Cortex of kidney (tissue), 1 donor: ENCODE measurements around the gene C12orf42.

Experiments
- DNase-seq: peaks from one replicate; lab custom pipeline; 2025; lab: John Stamatoyannopoulos, UW

Gene C12orf42

DNA sequence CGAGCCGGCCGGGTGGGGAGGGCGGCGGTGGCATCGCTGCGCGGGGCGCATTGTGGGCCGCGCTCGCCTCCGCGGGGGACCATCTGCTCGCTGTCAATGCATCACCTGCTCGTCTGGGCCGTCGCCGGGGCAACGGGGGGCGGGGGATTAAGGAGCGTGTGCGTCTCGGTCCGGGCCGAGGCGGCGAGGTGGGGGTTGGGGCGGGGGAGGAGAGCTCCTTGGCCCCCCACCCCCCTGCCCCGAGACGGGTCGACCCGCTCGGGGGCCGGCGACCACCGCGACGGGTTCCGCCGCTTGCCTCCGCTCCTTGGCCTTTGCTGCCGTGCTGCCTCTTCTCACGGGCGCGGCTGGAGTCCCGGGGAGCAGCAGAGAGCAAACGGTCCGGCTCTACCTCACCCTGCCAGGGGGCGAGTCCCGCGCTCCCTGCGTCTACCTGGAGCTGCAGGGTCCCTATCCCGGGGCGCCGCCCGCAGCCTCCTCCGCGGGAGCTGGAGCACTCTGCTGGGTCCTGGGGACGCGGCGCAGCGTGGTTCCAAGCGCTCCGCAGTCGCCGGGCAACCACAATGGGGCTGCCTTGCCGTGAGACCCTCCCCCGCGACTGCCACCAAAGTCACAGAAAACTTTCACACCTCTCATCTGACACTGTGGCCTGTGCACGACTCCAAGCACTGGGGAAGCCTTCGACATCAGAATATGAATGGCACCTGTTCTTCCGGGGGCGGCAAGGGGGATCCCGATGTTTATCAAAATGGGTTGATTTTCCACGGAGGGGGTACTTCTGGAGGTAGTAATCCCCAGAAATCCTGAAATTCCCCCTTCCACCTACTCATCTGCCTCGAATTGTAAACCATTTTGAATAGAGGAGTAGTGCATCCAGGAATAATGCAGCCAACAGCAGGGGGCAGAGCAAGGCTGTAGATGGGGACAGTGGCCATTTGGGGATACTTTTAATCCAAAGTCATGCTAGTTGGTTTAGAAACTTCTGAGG, at the start of gene C12orf42:
Gene C12orf42 (minus strand): TSS at position 500 of the 988 bp plus-strand sequence. CDS start 17,542 bp downstream, outside the sequence.
- no peak for DNase-seq

DNA sequence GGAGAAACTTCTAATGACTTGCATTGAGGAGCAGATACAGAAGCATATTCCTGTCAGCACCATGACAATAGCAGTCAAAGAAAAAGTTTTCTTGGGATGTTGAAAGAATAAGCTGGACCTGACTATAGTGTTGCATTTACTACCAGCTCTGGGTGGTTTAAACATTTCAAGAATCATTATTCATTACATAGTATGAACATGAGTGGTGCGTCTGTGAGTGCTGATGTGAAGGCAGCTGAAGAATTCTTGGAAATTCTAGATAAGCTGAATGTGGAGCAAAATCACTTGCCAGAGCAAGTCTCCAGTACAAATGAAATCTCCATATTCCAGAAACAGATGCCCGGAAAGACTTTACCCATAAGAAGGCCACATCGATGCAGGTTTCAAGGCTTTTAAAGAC, 46.3 kb upstream of the C12orf42 start:
- no peak for DNase-seq

DNA sequence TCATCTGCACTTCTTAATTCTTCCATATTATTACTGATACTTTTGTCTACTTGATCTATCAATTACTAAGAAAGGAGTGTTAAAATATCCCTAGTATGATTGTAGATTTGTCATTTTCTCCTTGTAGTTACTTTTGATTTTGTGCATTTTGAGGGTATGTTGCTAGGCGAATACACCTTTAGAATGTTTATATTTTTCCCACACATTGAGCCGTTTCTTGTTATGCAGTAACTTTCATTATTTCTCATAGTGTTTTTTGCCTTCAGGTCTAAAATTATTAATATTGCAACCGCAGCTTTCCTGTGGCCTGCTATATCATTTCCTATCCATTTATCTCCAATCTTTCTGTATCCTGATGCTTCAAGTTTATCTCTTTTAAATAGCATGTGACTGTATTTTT, 44.6 kb upstream of the C12orf42 start:
- no peak for DNase-seq

DNA sequence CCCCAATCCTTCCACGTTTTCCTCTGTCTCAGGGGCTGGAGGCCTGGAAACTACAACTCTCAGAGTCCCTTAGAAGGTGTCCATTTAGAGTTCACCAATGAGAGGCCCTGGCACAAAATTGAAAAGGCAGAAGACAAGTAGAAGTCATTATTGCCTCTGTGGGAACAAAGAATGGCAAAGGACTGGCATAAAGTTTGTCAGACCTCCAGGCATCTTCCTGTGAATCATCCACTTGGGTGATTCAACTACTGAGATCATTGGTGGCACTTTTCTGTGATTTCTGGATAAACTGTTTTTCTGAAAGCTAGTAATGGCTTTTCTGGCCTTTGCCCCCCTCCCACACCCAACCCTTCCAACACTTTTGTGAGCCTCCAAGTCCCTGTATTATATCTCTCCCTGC, 42.6 kb upstream of the C12orf42 start:
- DNase-seq: no peak

DNA sequence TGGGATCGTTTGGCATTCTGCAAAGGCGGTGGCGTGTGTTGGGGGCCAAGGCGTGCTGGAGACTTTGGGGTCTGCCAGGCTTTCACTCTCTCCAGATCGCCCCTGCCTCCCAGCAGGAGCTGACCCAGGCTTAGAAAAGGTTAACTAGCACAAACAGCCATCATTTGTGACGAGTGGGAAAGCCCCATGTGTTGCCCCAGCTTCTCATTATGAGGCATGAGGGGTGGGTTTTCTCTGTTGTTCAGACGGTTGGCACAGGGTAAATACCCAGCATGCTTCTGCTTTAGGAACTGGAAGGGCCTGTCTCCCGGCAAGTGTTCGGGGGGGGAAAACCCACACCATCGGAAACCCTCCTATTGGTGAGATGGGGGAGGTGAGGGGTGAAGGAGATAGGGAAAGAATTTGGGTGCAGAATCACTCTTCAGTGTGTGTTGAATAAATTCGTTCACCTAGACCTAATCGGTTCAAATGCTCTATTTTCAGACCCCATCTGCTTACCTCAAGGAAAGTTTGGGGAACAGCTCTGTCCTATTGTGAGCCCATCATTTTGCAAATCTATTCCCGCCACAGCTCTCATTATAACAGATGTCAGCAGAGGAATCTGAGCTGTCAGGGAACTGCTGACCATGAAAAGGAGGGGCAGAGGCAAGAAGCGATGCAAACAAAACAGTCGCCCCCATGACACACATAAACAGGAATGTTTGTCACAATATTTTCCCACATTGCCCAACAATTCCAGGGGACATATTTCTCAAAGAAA, 34.7 kb upstream of the C12orf42 start:
- no peak for DNase-seq

DNA sequence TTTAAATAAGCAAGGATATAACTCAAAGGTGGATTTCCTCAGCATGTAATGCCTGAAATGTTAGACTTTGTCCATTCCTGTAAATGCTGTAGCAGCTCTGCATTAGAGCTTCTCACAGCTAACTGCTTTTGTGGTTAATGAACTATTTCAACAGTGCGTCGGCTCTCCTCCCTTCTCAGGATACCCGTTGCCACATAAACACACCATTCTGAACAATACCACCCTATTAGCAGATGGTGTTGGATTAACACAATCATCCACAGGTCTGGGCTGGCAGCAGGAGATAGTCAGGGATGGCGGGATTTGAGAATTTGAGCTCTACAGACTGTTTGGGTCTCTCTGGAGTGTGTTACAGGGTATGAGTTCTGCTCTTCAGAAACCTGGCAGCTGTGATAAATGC, 33.5 kb upstream of the C12orf42 start:
- no peak for DNase-seq

DNA sequence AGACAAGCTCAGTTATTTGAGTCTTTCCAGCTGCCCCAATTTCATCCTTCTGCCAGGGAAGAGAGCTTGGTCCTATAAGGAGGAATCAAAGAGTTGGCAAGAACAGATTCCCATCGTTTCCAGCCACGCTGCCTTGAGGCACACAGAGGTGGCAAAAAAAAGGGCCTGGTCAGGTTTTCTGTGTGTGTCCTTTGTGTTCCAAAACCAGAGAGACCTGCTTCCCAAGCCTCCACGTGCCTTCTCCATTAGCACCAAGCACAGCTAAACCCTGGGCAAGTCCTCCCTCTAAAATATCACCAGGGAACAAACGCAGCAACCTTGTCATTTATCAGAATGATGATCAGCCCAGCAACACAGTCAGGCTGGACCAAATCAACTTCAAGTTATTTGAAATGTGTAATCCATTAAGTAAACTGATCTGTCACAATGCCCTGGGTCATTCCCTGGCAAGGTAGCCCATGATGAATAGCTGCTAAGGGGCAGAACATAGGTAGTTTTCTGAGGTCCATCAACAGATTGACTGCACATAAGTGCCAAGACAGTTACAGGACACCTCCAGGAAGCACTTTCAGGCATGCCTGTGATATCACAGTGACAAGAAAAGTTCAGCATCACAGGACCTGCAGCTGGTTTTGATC, 28.6 kb upstream of the C12orf42 start:
- no peak for DNase-seq

DNA sequence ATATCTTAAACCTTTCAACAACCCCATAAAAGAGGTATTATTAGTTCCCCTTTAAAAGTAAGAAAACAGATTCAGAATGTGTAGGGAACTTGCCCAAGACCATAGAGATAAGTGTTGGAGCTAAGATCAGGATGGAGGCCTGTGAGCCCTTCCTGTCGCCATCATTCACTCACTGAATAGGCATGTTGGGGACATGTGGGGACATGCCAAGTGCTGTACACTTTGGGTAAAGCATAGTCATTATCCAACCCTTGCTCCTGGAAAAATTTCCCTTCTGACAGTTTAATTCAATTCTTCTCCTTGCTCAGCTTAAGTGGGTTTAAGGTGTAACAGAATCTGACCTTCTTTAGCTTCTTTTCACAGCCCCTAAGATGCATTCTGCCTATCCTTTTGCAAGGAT, 28.0 kb upstream of the C12orf42 start:
- DNase-seq: no peak

DNA sequence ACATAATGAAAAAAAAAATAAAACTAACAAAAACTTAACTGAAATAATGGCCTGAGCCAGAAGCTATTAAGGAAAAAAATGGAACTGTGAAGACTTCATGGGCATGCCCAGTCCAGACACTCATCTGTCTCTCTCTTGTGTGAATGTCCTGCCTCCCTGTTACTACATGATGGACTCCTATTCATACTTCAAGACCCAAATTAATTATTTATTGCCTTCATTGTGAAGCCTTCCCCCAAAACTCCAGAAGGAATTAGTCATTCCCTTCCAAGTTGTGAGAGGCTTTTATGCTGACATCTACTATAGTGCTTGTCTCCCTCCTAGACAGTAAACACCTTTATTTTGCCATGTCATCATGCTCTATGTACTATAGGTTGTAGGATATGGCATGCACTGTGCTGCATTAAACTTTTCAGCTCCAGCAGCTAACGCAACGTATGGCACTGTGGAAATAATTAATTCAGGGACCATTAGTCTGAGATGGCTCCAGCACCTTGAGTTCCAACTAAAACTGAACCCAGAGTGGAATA, 25.0 kb upstream of the C12orf42 start:
- DNase-seq: no peak

DNA sequence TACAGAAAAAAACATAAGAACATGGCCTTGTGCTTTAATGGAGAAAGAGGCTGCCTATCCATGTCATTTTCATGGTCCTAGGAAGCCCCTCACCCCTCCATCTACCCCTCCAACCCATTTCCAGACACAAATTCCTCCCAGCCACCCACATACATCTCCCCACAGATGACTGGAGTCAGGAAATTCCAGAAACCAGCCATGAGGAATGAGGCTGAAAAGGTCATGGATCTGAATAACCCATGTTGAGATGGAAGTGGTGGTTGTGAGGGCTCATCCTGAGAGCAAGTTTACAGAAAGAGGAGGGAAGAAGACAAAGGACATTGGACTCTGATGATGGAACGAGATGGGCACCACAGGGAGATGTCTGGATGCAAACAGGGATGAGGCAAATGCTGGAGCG, 23.9 kb upstream of the C12orf42 start:
- DNase-seq: no peak

DNA sequence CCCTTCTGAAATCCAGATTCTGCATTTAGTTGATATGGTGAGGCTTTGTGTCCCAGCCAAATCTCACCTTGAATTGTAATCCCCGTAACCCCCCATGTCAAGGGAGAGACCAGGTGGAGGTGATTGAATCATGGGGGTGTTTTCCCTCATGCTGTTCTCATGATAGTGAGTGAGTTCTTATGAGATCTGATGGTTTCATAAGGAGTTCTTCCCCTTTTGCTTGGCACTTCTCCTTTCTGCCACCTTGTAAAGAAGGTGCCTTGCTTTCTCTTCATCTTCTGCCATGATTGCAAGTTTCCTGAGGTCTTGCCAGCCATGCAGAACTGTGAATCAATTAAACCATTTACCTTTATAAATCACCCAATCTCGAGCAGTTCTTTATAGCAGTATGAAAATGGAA, 23.1 kb upstream of the C12orf42 start:
- DNase-seq: no peak

DNA sequence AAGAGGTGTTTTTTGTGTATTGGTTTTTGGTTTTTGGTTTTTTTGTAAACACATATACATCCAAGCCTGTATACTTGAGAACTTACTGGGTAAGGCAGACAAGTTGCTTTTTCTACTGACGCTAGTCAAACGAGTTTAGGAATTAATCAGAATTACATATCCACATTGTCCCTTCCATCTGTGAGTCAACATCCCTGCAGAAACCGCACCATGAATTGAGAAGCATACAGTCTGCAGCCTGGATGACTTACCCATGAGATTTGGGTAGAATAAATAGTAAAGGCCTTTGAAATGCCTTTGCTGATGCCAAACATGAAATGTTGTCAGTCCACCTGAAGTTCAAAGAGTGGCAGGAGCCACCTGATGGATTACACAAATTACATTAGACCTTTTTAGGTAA, 21.4 kb upstream of the C12orf42 start:
- DNase-seq: no peak

DNA sequence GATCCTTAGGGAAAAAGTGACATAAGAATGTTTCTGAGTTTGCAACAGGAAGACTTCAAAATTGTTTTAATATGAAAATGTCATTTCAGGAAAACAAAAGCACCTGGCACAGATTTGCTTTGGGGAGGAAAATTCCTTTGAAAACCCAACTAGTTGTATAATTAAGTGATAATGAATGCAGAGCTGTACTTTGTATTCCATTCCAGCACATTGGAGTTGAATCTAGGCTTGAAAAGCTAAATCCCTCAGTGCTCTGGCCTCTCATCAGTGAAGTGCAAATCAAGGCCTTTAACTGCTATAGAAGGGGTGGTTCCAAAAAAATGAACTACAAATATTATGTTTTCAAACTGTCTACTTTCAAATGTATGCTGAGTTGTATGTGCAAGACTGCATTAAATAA, 19.6 kb upstream of the C12orf42 start:
- no peak for DNase-seq

DNA sequence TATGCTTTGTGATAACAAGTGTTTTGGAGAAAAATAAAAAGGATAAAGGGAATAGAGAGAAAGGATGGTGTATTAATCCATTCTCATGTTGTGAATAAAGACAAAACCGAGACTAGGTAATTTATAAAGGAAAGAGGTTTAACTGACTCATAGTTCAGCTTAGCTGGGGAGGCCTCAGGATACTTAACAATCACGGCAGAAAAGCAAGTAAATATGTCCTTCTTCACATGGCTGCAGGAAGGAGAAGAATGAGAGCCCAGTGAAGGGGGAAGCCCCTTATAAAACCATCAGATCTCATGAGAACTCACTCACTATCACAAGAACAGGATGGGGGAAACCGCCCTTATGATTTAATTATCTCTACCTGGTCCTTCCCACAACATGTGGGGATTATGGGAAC, 18.1 kb upstream of the C12orf42 start:
- no peak for DNase-seq

DNA sequence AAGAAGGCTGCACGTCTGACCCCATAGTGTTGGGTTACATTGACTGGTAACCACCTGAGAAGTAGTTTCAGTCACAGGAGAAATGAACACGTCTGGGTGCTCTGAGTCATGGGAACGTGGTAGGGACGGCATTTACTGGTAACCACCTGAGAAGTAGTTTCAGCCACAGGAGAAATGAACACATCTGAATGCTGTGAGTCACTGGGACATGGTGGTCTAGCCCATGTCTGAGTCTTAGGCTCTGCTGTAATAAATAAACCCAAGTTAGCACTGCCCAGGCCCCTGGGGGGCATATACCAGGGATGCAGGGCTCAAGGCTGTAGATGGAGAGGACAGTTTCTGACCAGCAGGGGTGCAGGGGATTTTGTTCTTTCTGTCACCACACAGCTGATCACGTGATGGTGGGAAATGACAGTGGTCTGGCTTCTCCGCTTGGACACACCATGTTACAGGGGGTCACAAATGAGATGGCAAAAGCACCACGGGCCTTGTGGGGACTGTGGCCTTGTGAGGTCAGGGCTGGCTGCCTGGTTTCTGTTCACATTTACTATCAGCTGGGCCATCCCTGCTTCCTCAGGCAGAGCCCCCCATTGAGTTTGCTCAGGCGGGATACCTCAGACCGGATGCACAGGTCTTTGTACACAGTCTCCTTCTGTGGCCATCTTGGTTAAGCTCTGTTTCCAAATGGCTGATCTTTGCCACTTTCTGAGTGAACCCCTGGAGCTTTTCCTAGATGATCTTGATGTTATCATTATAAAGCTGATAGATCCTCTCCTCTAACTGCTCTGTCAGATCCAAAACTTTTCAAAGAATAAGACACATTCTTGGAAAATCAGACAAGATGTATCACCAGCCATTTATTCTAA, 9.8 kb upstream of the C12orf42 start:
- DNase-seq: no peak

DNA sequence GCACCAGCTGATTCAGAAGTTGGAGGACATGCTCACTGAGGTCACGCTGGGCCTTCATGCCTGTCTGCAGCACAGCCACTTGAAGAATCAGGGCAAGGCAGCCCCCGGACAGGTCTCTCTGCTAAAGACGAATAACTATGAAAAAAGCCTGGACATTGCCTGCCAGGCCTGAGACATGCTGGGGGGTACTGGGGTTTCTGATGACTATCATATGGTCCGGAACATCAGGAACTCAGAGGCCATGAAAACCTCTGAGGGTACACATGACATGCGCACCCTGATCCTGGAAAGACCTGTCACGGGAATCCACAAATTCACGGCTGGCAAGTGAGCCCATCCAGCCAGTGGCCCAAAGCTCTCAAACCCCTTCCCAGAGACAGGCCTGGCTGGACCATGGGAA, 8.8 kb upstream of the C12orf42 start:
- DNase-seq: no peak

DNA sequence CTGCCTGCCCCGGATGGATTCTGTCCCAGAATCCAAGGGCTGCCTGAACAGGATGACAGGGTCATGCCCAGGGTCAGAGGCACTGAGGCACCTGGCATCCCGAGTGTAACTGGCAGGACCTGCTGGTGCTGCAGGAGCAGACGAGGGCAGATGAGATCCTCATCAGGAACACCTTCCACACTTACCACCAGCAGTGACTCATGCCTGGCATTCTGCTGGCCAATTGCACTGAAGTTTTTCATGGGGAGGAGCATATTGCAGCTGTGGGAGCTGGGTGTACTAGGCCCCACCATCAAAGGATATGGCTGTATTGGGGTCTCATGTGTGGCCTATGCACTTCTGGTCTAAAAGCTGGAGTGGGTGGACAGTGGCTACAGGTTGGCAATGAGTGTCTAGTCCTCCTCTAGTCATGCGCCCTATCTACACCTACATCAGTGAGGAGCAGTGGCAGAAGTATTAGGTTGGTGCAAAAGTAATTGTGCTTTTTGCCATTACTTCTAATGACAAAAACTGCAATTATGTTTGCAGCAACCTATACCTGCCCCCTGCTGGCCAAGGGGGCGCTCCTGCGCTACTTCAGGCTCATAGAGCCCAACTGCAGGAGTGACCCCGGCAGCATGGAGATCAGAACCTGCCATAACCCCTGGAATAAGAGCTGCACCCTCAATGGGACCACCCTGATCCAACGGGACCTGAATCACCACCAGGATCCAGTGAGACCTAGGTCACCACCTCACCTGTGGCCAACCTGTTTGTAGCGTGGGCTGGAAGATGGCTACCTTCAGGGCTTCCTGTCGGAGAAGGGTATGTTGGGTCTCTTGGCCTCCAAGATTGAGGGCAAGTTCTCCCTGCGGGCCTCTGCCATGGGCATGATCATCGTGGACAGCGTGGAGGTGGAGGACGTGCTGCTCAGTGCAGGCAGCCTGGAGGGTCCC, 8.0 kb upstream of the C12orf42 start:
- DNase-seq: no peak

DNA sequence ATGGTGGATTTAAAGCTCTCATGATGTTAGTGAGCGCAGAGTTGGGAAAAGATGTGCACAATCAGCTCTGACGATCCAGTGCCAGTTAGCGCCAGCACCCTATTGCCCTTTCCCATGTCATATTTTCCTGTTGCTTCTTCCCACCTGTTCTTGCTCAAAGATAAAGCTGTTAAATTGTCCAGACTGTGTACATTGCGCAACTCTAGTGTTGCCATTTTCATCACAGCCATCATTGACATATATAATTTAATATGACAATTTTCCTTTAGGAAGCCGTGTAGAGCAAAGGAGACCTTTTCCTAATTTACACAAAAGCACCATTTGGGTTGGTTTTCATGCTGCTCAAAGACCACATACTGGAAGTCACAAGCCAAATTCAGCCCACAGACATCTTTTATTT, 5.7 kb upstream of the C12orf42 start:
- DNase-seq: no peak

DNA sequence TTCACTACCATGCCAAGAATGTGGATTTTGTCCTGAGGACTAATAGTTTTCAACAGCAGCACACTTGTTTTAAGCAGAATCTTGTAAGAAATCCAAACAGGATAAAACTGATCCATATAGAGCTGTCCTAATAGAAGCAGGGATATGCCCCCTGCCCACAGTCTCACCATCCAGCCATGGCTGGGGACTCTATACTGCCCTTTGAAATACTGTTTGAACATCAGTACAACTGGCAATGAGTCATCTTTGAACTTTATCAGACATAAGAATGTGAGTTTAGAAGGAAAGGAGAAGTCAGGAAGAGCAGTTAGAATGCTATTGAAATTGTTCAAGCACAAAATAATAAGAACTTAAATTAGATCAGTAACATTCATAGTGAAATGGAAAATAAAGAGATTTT, 3.8 kb upstream of the C12orf42 start:
- DNase-seq: no peak

DNA sequence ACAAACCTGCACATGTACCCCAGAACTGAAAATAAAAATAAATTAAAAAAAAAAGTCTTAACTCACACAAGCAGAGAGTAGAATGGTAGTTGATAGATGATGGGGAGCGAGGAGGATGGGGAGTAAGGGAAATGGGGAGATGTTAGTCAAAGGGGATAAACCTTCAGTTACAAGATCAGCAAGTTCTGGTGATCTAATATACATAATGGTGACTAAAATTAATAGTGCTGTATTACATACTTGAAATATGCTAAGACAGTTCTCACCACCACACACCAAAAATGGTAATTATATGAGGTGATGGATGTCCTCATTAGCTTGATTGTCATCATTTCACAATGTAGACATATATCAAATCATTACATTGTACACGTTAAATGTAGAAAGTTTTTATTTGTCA, 3.2 kb upstream of the C12orf42 start:
- DNase-seq: no peak
